HepG2 (cell line): ENCODE data around the gene STK25. TPM values are rescaled to one million over a fixed set of nuclear protein-coding genes. Genes with fewer than 3 reads are reported as not detected.
A peak's percentile ranks its signal among the peaks of the same experiment; 100 is the strongest.

Experiments used
- ARID2 ChIP-seq: sonication (generic); formaldehyde crosslinking; IDR thresholded peaks from 2 replicates; pipeline ENCODE4 v1.8.1; 2022; ENCODE audit warnings: mild to moderate bottlenecking, missing genetic modification reagents, borderline replicate concordance
- ATAD3A ChIP-seq: sonication (generic); formaldehyde crosslinking; IDR thresholded peaks from 2 replicates; pipeline ENCODE4 v1.4.0; 2020; ENCODE audit warnings: missing genetic modification reagents
- CENPX ChIP-seq: sonication (generic); formaldehyde crosslinking; IDR thresholded peaks from 2 replicates; pipeline ENCODE4 v1.9.0; 2021; ENCODE audit warnings: mild to moderate bottlenecking, missing genetic modification reagents, moderate library complexity
- E2F2 ChIP-seq: sonication (generic); formaldehyde crosslinking; IDR thresholded peaks from 2 replicates; pipeline ENCODE4 v1.4.0; 2020; ENCODE audit warnings: missing genetic modification reagents, borderline replicate concordance
- KLF6 ChIP-seq: IDR thresholded peaks from 2 replicates; pipeline ENCODE4 v1.8.0; 2016; ENCODE audit warnings: missing biosample characterization, missing genetic modification reagents
- MBD4 ChIP-seq: IDR thresholded peaks from 2 replicates; pipeline ENCODE4 v1.6.1; 2012; ENCODE audit warnings: low read length, inconsistent platforms, borderline replicate concordance
- PAXIP1 ChIP-seq: sonication (generic); formaldehyde crosslinking; conservative IDR thresholded peaks from 2 replicates; pipeline ENCODE4 v1.4.0; 2020; ENCODE audit warnings: mild to moderate bottlenecking, missing genetic modification reagents, moderate library complexity
- PHB2 ChIP-seq: fragments of 450-650 bp; IDR thresholded peaks from 2 replicates; pipeline ENCODE4 v1.6.1; 2018; ENCODE audit not compliant: partially characterized antibody
- RARA ChIP-seq: IDR thresholded peaks from 2 replicates; pipeline ENCODE4 v1.6.1; 2016; ENCODE audit warnings: missing genetic modification reagents, missing compliant biosample characterization
- SAP130 ChIP-seq: IDR thresholded peaks from 2 replicates; pipeline ENCODE4 v1.6.1; 2016; ENCODE audit warnings: low read depth
- TFDP2 ChIP-seq: sonication (generic); formaldehyde crosslinking; IDR thresholded peaks from 2 replicates; pipeline ENCODE4 v1.4.0; 2020; ENCODE audit warnings: missing genetic modification reagents
- THAP11 ChIP-seq: IDR thresholded peaks from 2 replicates; pipeline ENCODE4 v1.6.1; 2016; ENCODE audit warnings: missing biosample characterization, missing genetic modification reagents
- THAP9 ChIP-seq: sonication (generic); formaldehyde crosslinking; IDR thresholded peaks from 2 replicates; pipeline ENCODE4; 2020; ENCODE audit warnings: missing genetic modification reagents, mild to moderate bottlenecking, borderline replicate concordance
- YEATS2 ChIP-seq: sonication (generic); formaldehyde crosslinking; IDR thresholded peaks from 2 replicates; pipeline ENCODE4 v1.4.0; 2020; ENCODE audit warnings: missing genetic modification reagents, borderline replicate concordance
- ZC3H13 ChIP-seq: sonication (generic); formaldehyde crosslinking; IDR thresholded peaks from 2 replicates; pipeline ENCODE4 v1.8.1; 2023; ENCODE audit warnings: mild to moderate bottlenecking, missing genetic modification reagents, moderate library complexity
- ZC3H4 ChIP-seq: sonication (generic); formaldehyde crosslinking; IDR thresholded peaks from 2 replicates; pipeline ENCODE4 v1.4.0; 2020; ENCODE audit warnings: missing genetic modification reagents, borderline replicate concordance
- ZMYM2 ChIP-seq: sonication (generic); formaldehyde crosslinking; IDR thresholded peaks from 2 replicates; pipeline ENCODE4 v1.8.0; 2022; ENCODE audit warnings: mild to moderate bottlenecking, missing genetic modification reagents
- ZNF20 ChIP-seq: sonication (generic); formaldehyde crosslinking; IDR thresholded peaks from 2 replicates; pipeline ENCODE4 v1.4.0; 2020; ENCODE audit warnings: mild to moderate bottlenecking, moderate library complexity, missing genetic modification reagents
- ZNF263 ChIP-seq: sonication (generic); formaldehyde crosslinking; IDR thresholded peaks from 2 replicates; pipeline ENCODE4 v1.4.0; 2020; ENCODE audit warnings: missing genetic modification reagents
- ZNF766 ChIP-seq: sonication (generic); formaldehyde crosslinking; IDR thresholded peaks from 2 replicates; pipeline ENCODE4 v1.5.0; 2020; ENCODE audit warnings: missing genetic modification reagents, borderline replicate concordance
- ZSCAN21 ChIP-seq: sonication (generic); formaldehyde crosslinking; IDR thresholded peaks from 2 replicates; pipeline ENCODE4 v1.8.0; 2022; ENCODE audit warnings: mild to moderate bottlenecking, missing genetic modification reagents, moderate library complexity, borderline replicate concordance
- polyA plus RNA-seq, 8 experiments: library from polyadenylated mRNA; depleted of rRNA in 3 of 8; stranded (reverse) in 7 of 8; unstranded in 1 of 8; fragments of >200 nt; fragmentation: Illumina TruSeq in 4 of 8; extraction: Trizol in 4 of 8; gene quantifications; 2 replicates each; pipeline versions ENCODE4 v1.2.1 to v1.2.3, GENCODE V29; 2011 to 2016; ENCODE audit warnings: low read depth in 4 of 8, missing spikeins in 1 of 8, mixed read lengths in 1 of 8; ENCODE audit not compliant: insufficient read depth in 1 of 8
- total RNA-seq, 5 experiments: library from RNA; depleted of rRNA; stranded (reverse); fragments of >200 nt; fragmentation: Illumina TruSeq; extraction: Trizol; gene quantifications; 2 replicates each; pipeline ENCODE4 v1.2.3, GENCODE V29; 2016; ENCODE audit warnings: low read depth in 1 of 5

Gene STK25
- total and polyA plus RNA-seq, 2 of the 13 experiments (the other 11 are each of a cell fraction or from before 2014, with no cell fraction given): 177 to 481 TPM

- TF ChIP-seq PAXIP1 (CRISPR knock-in tag) (peak; percentile 43; the same call in 1 of the 2 replicates), THAP11 (CRISPR knock-in tag) (no peak), TFDP2 (CRISPR knock-in tag) (no peak), ZSCAN21 (CRISPR knock-in tag) (no peak), ZC3H13 (no peak), CENPX (CRISPR knock-in tag) (no peak), PHB2 (no peak), MBD4 (no peak), ATAD3A (no peak), ZNF20 (CRISPR knock-in tag) (no peak), KLF6 (no peak), ZMYM2 (CRISPR knock-in tag) (0 out of 2 replicates have a peak, but pooled peaks have one; percentile 14), ZNF263 (CRISPR knock-in tag) (no peak), SAP130 (CRISPR knock-in tag) (peak; percentile 34; the same call in 1 of the 2 replicates), ZC3H4 (CRISPR knock-in tag) (no peak), ZNF766 (no peak), YEATS2 (CRISPR knock-in tag) (no peak), RARA (CRISPR knock-in tag) (0 out of 2 replicates have a peak, but pooled peaks have one; percentile 19), THAP9 (CRISPR knock-in tag) (0 out of 2 replicates have a peak, but pooled peaks have one; percentile 32), ARID2 (no peak), E2F2 (peak; percentile 38; the same call in 1 of the 2 replicates)
These were observed 24.6 kb upstream of the STK25 start (continued) for GRCh38 chr2:241532733-241533601.
